Kidney glomerular epithelial cell (primary cell): ENCODE results near the gene PROCR.
"Not testable (repeated sequence)": the region's sequence is repeated elsewhere in the genome, so short reads cannot be mapped to it uniquely, and the experiment has no call there.

Experiments
- DNase-seq: peaks from one replicate; lab custom pipeline; 2025; lab: John Stamatoyannopoulos, UW

PROCR gene

GRCh38 chr20:35193031-35193791 is 21.3 kb downstream of the PROCR start:
- not testable (repeated sequence) for DNase-seq

DNA sequence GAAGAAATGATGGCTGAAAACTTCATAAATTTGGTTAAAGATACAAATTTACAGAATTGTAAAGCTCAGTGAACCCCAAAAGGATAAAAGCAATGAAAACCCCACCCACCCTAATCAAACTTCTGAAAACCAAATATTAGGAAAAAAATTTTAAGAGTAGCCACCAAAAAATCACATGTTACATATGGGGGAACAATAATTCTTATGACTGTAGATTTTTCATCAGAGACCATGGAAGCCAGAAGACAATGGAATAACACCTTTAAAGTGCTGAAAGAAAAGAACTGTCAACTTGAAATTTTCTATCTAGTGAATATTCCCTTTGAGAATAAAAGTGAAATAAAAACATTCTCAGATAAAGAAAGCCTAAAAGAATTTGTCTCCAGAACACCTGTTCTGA is 24.4 kb downstream of the PROCR start:
- DNase-seq, result no peak

GRCh38 chr20:35199740-35200139 is 27.9 kb downstream of the PROCR start:
- no peak for DNase-seq

- DNase-seq, result peak; percentile 31
Measured at GRCh38 chr20:35200267-35200666, 28.4 kb downstream of the PROCR start.

DNA sequence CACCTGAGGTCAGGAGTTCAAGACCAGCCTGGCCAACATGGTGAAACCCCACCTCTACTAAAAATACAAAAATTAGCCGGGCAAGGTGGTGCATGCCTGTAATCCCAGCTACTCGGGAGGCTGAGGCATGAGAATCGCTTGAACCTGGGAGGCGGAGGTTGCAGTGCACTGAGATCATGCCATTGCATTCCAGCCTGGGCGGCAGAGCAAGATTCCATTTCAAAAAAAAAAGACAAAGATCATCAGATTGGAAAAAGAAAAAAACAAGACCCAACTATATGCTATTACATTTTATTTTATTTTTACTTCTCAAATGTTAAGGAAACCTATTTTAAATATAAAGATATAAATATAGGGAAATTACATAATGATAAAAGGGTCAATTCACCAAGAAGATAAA is 29.6 kb downstream of the PROCR start:
- DNase-seq, result not testable (repeated sequence)

- DNase-seq, result no peak
Measured at GRCh38 chr20:35206802-35207201, 34.9 kb downstream of the PROCR start.

DNA sequence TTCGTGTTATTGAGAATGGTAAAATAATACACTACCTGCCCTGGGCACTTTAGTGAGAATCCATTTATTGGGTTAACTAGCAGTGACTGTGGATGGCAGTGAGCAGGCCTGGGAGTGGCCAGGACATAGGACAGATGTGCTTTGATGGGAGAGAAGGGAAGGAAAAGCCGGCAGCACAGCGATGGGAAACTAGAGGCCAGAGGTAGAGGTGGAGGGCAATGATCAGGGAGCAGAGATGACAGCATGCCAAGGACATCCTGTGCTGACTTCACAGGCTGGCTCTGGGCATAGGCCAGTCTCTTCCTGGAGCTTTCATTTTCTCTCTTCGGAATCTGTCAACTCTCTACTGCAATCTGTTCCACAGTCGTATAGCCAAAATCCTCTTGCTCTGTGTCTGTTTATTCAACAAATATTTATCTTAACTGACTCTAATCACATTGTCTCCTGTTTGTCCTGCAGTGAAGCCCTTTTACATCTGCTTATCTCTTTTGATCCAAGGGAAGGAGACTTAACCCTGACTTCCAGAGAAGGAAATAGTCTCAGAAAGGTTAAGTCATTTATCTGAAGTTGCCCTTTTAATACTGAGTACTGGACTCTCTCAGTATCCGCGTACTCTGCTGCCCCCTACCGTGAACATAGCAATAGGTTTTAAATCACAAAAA is 36.2 kb downstream of the PROCR start:
- peak; percentile 90 for DNase-seq

DNA sequence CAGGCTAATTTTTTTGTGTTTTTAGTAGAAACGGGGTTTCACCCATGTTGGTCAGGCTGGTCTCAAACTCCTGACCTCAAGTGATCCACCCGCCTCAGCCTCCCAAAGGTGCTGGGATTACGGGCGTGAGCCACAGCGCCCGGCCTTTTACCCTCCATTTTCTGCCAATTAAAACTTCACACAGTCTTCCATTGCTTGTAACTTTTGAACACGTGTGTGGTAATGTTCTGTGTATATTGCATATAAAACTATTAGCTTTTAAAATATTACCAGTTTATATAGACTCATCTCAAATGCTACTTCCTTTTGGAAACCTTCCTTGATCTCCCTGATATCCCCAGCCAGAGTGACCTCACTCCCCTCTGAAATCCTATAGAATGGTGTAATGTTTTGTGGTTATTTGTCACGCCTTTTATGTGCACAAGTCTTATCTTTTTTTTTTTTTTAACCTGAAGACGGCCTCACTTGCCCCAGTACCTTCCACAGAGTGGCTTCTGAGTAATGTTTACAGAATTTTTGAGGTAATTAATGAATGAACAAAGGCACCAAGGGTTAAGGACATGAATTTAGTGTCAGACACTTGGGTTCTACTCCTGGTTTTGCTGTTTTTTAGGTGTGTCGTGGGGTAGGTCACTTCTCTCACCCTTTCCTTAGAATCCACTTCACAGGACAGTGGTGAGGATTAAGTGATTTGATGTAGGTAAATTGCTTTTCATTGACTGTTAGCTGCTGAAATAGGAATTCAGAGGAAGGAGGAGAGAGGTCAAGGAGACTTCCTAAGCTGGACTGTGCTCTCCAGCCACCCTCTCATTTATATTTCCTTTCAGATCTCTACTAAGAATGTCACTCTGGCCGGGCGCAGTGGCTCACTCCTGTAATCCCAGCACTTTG is 43.4 kb downstream of the PROCR start:
- peak; percentile 74 for DNase-seq

GRCh38 chr20:35216541-35216940 is 44.7 kb downstream of the PROCR start:
- peak; percentile 28 for DNase-seq

- DNase-seq, result no peak
Measured at GRCh38 chr20:35223941-35224340, 52.1 kb downstream of the PROCR start.

GRCh38 chr20:35224536-35224935 is 52.7 kb downstream of the PROCR start:
- no peak for DNase-seq

GRCh38 chr20:35225319-35226125 is 53.6 kb downstream of the PROCR start:
- DNase-seq, result no peak

- no peak for DNase-seq
Measured at GRCh38 chr20:35226126-35226883, 54.4 kb downstream of the PROCR start, which contains the start of gene MMP24. Gene MMP24 (plus strand): TSS chr20:35226690. CDS start chr20:35226739, 49 bp downstream.
